Measurements from ENCODE around the gene HAND2.

HAND2 gene

DNA sequence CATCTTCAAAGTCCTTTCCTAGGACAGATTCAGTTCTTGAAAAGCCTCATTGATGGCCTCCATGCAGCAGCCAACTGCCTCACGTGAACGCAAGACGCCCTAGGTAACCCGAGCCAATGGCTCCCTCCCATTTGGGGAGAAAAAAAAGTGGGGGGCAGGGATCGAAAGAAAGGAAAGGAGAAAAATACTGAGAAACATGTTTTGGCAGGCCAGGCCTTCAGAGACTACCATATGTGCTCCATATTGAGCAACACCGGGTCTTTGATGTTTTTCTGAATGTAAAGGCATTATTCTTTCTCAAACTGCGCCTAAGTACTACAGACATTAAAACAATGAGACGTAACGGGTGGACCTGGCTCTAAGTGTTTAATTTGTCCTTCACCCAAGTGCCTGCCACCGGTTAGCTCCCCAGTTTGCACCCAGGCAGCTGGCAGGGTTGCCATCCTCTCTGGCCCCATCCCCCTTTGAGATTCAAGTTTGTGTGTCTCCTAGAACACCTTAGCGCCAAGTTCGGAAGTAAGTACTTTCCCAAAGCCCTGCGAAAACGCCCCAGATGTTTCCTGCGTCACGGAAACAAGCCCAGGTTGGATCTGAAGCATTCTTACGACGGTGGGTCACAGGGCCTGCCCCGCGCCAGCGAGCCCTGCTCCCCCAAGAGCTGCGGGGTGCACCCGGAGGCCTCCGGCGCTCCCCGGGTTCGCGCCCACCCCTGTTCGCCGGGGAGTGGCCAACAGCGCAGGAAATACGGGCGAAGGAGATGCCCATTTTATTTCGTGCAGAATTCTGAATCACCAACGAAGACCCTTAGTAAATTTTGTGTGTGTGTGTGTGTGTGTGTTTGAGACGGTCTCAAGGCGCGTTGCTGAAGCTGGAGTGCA, 30.1 kb downstream of the HAND2 start:
- TF ChIP-seq EZH2phosphoT487 (IDR thresholded peaks at IDR 0.05; ENCODE audit: low read depth): no peak
- TF ChIP-seq, protein P1, sequence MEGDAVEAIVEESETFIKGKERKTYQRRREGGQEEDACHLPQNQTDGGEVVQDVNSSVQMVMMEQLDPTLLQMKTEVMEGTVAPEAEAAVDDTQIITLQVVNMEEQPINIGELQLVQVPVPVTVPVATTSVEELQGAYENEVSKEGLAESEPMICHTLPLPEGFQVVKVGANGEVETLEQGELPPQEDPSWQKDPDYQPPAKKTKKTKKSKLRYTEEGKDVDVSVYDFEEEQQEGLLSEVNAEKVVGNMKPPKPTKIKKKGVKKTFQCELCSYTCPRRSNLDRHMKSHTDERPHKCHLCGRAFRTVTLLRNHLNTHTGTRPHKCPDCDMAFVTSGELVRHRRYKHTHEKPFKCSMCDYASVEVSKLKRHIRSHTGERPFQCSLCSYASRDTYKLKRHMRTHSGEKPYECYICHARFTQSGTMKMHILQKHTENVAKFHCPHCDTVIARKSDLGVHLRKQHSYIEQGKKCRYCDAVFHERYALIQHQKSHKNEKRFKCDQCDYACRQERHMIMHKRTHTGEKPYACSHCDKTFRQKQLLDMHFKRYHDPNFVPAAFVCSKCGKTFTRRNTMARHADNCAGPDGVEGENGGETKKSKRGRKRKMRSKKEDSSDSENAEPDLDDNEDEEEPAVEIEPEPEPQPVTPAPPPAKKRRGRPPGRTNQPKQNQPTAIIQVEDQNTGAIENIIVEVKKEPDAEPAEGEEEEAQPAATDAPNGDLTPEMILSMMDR (IDR thresholded peaks at IDR 0.05; ENCODE audit: low read depth, low read length): no peak
- no peak overlapping the region for H3K27ac ChIP-seq (ENCODE audit: low read length)
- no peak overlapping the region for H3K9ac ChIP-seq (ENCODE audit: low read length)
- H3K36me3 ChIP-seq (replicated peaks; ENCODE audit: low read depth, low read length): no peaks in the 10 kb centered on the region
- H3K27me3 ChIP-seq (ENCODE audit: low read depth, low read length): no peaks in the 10 kb centered on the region
- no peaks in the 10 kb centered on the region for H3K9me3 ChIP-seq (ENCODE audit: insufficient read depth, low read length)
- H3K4me2 ChIP-seq (ENCODE audit: low read length): no peak overlapping the region
- no peaks in the 10 kb centered on the region for H4K20me1 ChIP-seq (ENCODE audit: insufficient read depth, low read length)
- H3K79me2 ChIP-seq (ENCODE audit: low read length): no peaks in the 10 kb centered on the region
- H3K4me1 ChIP-seq (ENCODE audit: low read length): peaks cover 8% of the 10 kb centered on the region
- no peak overlapping the region for H3K4me3 ChIP-seq (ENCODE audit: low read length)
- no peak overlapping the region for H2AFZ ChIP-seq (ENCODE audit: low read depth, low read length)

DNA sequence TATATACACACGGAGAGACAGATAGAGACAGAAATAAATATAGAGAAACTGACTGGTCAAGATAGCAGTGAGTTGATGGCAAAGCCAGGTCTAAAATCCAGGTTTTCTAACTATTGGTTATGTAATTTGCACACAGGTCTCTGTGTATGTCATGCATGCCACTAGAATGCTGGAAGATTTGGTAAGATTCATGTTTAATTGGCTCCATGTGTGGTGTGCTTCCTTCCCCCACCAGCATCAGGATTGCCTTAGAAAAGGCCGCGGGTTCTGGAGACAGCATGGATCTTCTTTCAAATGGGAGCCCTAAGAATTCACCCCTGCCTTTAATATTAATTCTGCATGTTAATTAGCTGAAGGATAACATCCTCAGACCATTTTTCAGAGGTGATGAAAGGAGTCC, 31.3 kb downstream of the HAND2 start:
- H3K9ac ChIP-seq (ENCODE audit: low read length): no peak overlapping the region
- no peak overlapping the region for H3K4me3 ChIP-seq (ENCODE audit: low read length)
- H4K20me1 ChIP-seq (ENCODE audit: insufficient read depth, low read length): no peaks in the 10 kb centered on the region
- peaks cover 11% of the 10 kb centered on the region for H3K4me1 ChIP-seq (ENCODE audit: low read length)
- no peaks in the 10 kb centered on the region for H3K27me3 ChIP-seq (ENCODE audit: low read depth, low read length)
- H3K9me3 ChIP-seq (ENCODE audit: insufficient read depth, low read length): no peaks in the 10 kb centered on the region
- no peak overlapping the region for H3K4me2 ChIP-seq (ENCODE audit: low read length)
- no peaks in the 10 kb centered on the region for H3K36me3 ChIP-seq (replicated peaks; ENCODE audit: low read depth, low read length)
- H2AFZ ChIP-seq (ENCODE audit: low read depth, low read length): no peak overlapping the region
- no peak overlapping the region for H3K27ac ChIP-seq (ENCODE audit: low read length)
- H3K79me2 ChIP-seq (ENCODE audit: low read length): no peaks in the 10 kb centered on the region
- TF ChIP-seq, protein P1 (IDR thresholded peaks at IDR 0.05; ENCODE audit: low read depth, low read length): no peak
- no peak for TF ChIP-seq EZH2phosphoT487 (IDR thresholded peaks at IDR 0.05; ENCODE audit: low read depth)

- Histone ChIP-seq H3K4me2 (ENCODE audit: low read length) (no peak overlapping the region; the same call in 1 of the 2 replicates), H3K79me2 (ENCODE audit: low read length) (no peaks in the 10 kb centered on the region)
These were observed 32.0 kb downstream of the HAND2 start for GRCh38 chr4:173498023-173498422.

More at GRCh38 chr4:173498023-173498422, 32.0 kb downstream of the HAND2 start:
- no peak overlapping the region for H3K27ac ChIP-seq (ENCODE audit: low read length)
- H2AFZ ChIP-seq (ENCODE audit: low read depth, low read length): 0 out of 2 replicates have a peak overlapping the region, but pooled peaks have one; percentile 3
- H3K4me3 ChIP-seq (ENCODE audit: low read length): no peak overlapping the region
- TF ChIP-seq, protein P1 (IDR thresholded peaks at IDR 0.05; ENCODE audit: low read depth, low read length): no peak
- no peak for TF ChIP-seq EZH2phosphoT487 (IDR thresholded peaks at IDR 0.05; ENCODE audit: low read depth)
- H3K4me1 ChIP-seq (ENCODE audit: low read length): peaks cover 13% of the 10 kb centered on the region
- H3K9me3 ChIP-seq (ENCODE audit: insufficient read depth, low read length): no peaks in the 10 kb centered on the region
- no peak overlapping the region for H3K9ac ChIP-seq (ENCODE audit: low read length)
- no peaks in the 10 kb centered on the region for H4K20me1 ChIP-seq (ENCODE audit: insufficient read depth, low read length)
- H3K27me3 ChIP-seq (ENCODE audit: low read depth, low read length): no peaks in the 10 kb centered on the region
- H3K36me3 ChIP-seq (replicated peaks; ENCODE audit: low read depth, low read length): no peaks in the 10 kb centered on the region
